GM21737 (cell line): ENCODE data around the gene ALOX12B.

Experiments used
- ATAC-seq: cut with Tn5 transposase; IDR thresholded peaks from one replicate; pipeline ENCODE4 v1.9.1; 2021; ENCODE audit warnings: mild to moderate bottlenecking, moderate library complexity; ENCODE audit not compliant: unreplicated experiment

The ALOX12B gene

DNA sequence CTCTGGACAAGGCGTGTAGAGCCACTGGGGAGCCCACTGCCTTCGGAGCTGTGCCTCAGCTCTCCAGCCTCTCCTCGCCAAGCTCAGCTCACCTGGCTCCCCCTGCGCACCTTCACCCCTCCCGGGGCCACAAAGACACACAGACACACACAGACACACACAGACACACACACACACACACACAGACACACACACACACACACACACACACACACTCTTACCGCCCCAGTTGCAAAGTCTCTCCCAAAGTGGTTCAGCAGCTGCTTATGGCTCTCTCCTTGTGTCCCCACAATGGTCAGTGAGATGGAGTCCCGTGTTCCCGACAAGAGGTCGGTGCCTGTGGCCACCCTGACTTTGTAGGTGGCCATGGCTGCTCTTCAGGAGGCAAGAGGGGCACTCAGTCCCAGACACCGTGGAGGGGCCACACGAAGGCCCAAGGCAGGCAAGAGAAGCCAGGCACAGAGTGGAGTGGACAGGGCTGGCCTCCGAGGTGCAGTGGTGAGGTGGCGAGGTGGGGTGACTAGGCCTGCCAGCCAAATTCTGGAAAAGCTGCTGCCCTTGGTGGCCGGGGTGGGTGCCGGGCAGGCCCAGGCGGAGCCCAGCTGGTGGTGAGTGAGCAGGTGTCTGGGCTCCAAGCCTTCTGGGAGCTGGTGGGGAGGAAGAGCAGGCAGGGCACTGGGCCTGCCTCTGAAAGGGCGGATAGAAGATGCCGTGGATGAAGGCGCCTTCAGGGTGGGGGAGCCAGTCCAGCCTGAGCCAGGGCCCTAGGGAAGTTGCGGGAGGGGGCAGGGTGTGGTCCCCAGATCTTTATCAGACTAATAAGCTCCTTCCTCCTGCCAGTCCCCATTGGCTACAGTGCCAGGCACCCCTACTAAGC lies at the start of gene ALOX12B:
Gene ALOX12B, minus strand, starts transcription at position 642 of the 877 bp plus-strand sequence. Its CDS starts 274 bp downstream, at position 368.
- no peak for ATAC-seq

DNA sequence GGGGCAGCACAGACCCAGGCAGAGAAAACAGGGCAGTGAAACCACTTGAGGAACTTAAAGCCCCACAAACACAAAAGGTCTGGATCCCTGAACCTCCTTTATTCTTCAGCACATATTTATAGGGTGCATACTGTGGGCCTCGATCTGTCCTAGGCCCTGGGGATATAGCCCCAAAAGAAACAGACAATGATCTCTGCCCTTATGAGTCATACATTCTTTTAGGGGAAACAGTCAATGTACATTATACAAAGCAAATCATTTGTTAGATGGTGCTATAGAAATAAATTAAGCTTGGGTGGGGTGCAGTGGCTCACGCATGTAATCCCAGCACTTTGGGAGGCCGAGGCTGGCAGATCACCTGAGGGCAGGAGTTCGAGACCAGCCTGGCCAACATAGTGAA lies 46.4 kb upstream of the ALOX12B start:
- ATAC-seq: no peak

DNA sequence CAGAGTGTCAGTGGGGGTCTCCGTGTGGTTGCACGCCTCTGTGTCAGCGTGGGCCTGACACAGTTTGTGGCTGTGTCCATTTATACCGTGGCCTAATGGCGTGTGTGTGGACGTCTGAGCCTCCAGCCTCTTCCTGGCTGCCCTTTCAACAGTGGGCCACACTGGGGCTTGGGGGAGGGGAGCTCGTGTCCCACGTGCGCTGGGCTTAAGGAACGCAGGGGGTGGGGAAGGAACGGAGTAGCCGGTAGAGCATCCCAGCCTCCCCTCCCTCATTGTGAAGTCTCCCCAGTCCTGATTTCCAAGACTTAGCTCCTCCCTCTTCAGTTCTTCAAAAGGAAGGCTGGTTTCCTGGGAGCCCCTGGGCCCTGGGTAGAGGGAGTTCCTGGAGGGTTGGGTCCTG lies 45.9 kb upstream of the ALOX12B start:
- no peak for ATAC-seq

GRCh38 chr17:8131844-8132441 lies 44.4 kb upstream of the ALOX12B start:
- ATAC-seq: no peak

GRCh38 chr17:8128125-8128784 lies 40.7 kb upstream of the ALOX12B start:
- ATAC-seq: no peak

DNA sequence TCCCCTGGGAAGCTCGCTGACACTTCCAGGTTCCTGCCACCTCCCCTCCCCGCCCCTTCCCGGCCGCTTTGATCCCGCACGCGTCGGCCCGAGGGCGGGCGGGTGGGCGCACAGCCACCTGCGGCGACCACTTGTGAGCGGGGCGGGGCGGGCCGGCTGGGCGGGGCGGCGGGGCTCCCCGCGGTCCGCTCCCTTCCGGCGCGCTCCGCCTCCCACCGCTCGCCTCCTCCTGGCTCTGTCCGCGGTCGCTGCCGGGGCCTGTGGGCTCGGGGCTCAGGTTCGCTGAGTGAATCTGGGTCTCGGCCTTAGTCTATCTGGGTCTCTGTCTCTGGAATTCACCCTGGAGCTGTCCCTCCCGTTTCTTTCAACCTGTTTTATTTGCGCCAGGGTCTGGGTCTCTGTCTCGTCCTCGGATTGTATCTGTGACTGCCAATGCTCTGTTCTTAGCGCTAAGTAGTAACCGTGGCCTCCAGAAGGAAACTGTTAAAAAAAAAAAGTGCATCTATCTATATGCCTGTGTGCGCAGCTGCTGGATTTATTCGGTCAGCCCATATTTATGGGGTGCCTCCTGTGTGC lies 39.1 kb upstream of the ALOX12B start:
- peak; percentile 35 for ATAC-seq

GRCh38 chr17:8125947-8126490 lies 38.5 kb upstream of the ALOX12B start:
- ATAC-seq: no peak

DNA sequence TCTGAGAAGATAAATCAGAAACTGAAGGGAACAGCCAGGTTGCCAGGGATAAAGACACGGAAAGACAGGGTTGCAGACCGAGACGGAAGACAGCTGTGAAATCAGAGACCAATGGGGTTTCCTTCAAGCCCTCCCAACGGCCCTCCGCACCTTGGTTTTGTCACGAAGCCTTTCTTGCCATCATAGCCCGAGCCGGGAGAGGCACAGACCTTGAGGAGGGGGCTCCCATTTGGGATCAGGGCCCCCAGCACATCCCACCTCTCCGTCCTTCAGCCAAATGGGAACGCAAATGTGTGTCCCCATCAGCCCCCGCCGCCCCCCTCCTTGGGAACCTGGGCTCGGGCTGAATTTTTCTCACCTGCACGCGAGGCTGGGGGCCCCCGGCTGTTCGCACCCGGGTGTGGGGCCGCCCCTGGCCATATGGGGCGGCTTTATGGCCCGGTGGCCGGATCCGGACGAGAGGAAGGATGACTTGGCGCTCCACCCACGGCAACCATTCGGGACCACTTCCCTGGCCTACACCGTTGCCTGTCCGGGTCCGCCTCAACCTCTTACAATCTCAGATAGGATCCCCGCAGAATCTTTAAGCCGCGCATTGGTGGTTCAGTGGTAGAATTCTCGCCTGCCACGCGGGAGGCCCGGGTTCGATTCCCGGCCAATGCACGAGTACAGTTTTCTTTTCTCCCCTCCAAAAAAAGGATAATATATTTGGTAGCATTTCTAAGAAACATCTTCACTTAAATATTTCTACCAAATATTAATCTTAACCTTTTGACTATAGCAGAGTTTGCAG lies 37.8 kb upstream of the ALOX12B start:
- ATAC-seq: no peak

- no peak for ATAC-seq
Measured at GRCh38 chr17:8124350-8125153, 37.0 kb upstream of the ALOX12B start.

- ATAC-seq: no peak
Measured at GRCh38 chr17:8123695-8124349, 36.3 kb upstream of the ALOX12B start, which contains the start of gene HES7. TSS of gene HES7 (minus strand) at chr17:8124106. CDS start at chr17:8124084, 22 bp downstream.

GRCh38 chr17:8122924-8123694 lies 35.6 kb upstream of the ALOX12B start:
- no peak for ATAC-seq

- ATAC-seq: no peak
Measured at GRCh38 chr17:8122422-8122923, 35.0 kb upstream of the ALOX12B start.

DNA sequence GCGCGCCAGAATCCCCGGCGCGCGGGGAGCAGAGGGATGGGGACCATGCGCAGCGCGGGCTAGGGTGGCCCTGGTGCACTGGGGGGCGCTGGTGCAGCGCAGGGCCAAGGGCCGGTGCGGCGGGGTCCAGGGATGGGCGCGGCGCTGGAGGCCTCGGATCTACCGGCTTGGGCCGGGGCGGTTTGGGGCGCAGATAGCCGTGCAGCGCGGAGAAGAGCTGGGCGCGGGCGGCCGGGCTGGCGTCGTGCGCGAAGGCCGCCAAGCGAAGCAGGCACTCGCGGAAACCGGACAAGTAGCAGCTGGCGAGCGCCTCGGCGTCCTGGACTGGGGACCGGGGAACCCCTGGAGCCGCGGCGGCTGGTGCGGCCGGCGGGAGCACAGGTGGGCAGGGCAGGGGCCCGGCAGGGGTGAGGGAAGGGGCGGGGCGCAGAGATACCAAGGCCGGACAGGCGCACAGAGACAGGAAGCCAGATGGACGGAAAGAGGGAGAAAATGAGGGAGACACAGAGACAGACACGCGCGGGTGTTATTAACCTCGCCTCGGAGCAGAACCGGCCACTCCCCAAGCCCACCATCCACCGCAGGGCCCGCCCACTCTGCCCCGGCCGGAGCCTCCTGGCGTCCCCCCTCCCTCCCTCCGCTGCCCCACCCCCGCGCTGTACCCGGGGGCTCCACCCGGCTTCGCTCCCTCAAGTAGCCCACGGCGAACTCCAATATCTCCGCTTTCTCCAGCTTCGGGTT lies 34.3 kb upstream of the ALOX12B start:
- peak; percentile 26 for ATAC-seq

DNA sequence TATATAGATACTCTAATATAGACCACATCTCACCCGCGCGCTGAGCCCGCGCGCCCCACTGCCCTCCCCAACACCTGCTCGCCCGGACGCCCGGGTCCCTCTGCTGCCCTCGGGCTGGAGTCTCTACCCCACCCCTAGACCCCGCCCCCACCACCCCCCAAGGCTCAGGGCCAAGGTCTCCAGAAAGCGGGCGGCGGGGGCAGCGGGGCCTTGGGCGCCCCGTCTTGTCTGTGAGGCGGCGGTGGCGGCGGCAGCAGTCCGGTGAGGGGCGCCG lies 33.8 kb upstream of the ALOX12B start:
- ATAC-seq: no peak

DNA sequence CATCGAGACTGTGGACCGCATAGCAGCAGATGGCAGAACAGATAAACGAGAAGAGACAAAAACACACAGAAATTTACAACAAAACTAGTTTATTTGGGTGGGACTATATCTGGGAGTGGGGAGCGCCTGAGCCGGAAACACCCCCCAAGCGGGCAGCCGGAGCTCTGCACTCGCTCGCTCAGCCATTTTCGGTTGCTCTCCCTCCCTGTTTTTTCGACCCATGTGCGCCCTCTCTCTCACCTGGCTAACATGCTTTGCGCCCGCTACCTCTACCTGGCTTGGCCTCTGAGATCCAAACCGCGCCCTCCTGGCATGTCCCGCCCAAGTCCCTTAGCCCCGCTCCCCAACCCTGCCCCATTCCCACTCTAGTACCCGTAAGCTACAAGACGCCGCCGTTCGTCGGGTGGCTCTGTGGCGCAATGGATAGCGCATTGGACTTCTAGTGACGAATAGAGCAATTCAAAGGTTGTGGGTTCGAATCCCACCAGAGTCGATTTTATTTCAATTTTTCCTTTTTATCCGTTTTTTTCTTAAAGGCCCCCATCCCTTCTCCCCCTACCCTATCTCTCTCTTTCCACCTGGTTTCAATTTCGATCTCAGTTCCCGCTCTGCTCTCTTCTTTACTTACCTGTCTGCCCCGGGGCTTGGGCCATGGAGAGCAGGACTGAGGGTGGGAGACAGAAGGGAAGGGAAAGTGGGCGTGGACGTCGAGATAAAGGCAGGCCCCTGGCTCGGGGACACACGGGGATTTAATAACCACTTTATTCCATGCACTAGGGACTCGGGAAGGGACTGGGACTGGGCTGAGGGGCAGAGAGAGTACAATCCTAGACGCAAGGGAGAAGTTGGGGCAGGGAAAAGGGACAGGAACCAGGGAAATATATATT lies 33.2 kb upstream of the ALOX12B start:
- peak; percentile 6 for ATAC-seq
